Colon (tissue), 2 donors: Measurements from ENCODE around the gene MT1X.
"Not testable (repeated sequence)": the region's sequence is repeated elsewhere in the genome, so short reads cannot be mapped to it uniquely, and the experiment has no call there.

Experiments used
- FAIRE-seq: peaks from 2 replicates; lab custom pipeline; 2012; peaks lifted over from hg19 to GRCh38; lab: Jason Lieb, UNC
- donor health status: control.
- donor health status: control.

The MT1X gene

DNA sequence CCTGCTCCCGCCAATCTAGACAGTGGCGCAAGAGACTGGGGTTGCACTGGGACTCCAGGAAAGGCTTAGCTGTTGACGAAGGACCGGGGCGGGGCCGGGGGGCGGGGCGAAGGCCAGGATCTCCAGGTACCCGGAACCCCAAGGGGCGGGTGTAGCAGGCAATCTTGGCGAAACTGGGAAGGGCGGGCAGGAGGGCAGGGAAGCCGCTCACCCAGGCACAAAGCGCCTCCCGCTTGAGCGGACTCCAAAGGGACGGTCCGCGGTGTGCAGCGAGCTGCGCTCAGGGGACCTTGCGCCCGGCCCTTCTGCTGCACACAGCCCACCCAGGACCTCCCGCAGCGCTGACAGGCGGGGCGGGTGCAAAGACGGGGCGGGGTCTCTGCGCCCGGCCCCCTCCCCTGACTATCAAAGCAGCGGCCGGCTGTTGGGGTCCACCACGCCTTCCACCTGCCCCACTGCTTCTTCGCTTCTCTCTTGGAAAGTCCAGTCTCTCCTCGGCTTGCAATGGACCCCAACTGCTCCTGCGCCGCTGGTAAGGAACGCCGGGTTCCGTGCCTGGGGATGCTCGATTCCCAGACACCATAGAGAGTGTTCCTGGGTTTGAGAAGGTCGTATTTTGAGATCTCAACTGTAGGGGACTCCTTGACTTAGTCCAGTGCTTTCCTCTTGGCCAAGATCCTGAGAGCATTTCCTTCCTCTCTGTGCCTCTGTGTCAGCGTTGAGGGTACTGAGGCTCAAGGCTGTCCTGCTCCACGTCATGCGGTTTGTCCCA is 24.5 kb upstream of the MT1X start, which contains the start of gene MT1F:
MT1F (plus strand) TSS at position 405 of the 772 bp plus-strand sequence; CDS start at position 505, 100 bp downstream.
- no peak for FAIRE-seq

DNA sequence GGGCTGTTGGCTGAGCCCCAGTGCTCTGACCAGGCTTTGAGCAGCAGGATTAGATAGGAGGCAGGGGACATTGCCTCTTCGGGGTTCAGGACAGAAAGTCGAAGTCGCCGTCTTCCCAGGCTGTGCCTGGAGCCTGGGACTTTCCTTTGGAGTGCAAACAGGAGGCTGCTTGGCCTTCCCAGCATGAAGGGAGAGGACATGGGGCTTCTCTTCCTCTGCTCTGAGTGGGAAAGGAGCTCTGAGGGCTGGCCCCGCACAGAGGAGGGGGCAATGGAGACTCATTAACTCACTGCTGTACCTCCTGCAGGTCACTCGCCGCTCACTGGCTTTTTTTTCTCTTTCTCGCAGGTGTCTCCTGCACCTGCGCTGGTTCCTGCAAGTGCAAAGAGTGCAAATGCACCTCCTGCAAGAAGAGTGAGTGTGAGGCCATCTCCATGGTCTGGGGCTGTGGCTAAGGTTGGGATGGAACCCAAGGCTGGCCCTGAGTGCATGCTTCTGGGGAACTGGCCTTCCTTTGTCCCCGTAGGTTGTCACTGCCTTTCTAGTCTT is 23.9 kb upstream of the MT1X start:
- FAIRE-seq, result no peak

DNA sequence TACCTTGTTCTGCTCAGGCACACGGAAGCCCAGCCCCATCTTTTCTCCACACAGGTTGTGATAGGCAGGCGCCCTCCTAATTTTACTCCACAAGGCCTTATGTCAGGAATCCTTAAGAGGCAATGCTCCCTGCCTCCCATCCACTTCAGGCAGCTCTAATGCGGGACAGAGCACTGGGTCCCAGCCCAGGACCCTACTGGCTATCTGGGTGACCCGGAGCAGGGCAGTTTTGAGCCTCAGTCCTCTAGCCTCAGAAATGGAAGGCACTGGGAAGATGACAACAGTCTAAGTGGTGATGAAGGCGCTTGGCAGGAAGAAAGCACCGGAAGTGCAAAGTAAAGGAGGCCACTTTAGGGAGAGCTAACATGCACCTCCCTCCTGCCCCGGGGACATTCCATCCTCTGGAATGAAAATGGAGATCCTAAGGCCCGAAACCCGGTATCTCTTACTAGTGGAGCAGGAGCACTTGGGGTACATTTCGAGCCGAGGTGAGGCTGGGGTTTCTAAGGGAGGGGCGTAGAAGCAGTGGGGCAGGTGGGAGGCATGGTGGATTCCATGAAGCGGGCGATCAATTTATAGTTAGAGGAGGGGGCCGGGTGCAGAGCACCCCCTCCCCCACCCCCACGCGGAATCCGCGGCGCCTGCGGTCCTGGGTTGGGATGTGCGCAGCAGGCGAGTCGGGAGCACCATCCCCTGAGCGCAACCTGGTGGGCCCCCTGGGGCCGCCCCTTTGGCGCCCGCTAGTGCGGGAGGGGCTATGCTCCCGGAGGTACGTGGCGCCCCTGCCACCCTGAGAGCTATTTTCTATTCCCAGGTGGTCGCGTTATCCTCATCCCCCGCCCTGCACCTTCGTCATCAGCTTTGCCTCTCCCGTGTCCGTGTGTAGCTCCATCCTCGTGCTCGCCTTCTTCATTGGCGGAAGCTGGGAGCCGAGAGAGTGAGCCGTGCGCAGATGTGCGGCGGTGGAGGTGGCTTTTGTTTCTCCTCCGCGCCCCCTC is 19.6 kb upstream of the MT1X start:
- FAIRE-seq, result no peak

DNA sequence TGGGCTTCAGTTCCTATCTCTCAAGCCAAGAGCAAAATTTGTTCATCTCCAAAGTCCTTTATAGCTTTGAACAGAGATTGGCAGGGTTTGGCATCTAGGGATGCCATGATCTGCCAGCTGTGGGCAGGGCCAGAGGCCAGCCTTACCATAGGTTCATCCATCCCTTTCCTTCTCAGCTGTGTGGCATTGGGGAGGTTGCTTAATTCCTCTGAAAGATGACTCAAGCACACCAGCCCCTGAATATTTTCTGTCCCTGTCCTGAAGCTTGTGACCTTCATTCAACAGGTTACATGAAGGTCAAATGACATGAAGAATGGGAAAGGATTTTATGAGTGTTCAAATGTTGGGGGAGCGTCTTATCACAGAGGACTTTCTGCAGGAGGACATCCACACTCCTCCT is 17.8 kb upstream of the MT1X start:
- no peak for FAIRE-seq

DNA sequence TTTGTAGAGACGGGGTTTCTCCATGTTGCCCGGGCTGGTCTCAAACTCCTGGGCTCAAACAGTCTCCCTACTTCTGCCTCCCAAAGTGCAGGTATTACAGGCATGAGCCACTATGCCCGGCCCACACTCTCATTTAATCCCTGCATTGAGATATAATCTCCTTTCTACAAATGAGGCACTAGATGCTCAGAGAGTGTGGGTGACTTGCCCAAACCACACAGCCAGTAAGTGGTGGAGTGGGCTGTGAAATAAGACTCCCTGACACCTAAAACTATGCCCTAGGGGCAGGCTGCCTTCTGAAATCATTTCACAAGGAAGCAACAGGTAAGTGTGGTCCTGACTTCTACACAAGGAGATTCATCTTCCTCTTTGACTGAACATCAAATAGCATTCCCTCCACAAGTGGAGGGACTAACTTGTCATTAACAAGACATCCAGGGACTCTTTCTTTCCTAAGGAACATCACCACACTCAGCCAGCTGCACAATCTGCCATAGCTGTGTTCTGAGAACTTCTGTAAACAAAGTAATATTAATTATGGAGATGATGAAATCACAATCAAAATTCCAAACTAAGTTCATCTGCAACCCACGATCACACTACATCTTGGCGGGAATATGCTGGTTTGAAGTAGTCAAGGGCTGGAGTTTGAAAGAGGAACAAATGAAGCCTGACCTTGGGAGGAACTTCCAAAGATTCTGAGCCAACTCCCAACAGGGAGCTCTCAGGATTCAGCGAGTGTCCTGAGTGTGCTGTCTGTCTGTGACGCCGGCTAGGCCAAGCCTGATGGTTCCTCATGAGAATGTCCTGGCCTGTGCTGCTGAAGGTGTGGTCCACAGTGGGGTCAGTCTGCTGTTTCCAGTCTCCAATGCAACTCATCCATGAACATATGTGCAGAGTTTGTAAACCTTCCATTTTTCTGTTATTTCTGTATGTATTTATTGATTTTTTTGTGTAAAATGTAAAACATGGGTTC is 16.7 kb upstream of the MT1X start:
- not testable (repeated sequence) for FAIRE-seq

DNA sequence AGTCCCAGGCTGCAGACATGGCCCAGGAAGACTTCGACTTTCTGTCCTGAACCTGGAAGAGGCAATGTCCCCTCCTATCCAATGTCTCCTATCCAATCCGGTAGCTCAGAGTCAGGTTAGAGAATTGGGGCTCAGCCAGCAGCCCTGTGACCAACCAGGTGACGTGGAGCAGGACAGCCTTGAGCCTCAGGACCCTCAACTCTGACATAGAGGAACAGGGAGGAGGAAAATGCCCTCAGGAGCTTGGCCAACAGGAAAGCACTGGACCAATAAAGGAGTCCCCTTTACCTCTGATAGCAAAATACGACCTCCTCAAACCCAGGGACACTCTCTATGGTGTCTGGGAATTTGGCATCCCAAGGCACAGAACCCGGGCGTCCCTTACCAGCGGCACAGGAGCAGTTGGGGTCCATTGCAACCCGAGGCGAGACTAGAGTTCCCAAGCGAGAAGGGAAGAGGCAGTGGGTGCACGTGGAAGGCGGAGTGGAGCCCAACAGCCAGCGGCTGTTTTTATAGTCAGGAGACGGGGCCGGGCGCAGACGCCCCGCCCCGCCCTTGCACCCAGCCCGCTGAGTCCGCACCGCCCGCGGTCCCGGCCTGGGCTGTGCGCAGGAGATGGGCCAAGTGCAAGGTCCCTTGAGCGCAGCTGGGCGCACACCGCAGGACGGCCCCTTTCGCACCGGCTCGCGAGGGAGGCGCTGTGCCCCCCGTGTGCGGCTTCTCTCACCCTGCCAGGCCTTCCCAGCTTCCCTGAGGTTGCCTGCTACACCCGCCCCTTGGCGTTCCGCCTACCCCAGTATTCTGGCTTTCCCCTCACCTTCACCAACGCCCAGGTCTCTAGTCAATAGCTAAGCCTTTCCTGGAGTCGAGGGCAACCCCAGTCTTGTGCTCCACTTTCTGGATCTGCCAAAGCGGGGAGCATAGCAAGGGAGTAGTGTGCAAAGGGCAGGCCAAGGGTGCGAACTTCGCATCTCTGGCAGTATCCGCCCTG is 14.4 kb upstream of the MT1X start, which contains the start of gene MT1G:
MT1G (minus strand) TSS at position 485 of the 991 bp plus-strand sequence; CDS start at position 413, 72 bp downstream.
- no peak for FAIRE-seq

DNA sequence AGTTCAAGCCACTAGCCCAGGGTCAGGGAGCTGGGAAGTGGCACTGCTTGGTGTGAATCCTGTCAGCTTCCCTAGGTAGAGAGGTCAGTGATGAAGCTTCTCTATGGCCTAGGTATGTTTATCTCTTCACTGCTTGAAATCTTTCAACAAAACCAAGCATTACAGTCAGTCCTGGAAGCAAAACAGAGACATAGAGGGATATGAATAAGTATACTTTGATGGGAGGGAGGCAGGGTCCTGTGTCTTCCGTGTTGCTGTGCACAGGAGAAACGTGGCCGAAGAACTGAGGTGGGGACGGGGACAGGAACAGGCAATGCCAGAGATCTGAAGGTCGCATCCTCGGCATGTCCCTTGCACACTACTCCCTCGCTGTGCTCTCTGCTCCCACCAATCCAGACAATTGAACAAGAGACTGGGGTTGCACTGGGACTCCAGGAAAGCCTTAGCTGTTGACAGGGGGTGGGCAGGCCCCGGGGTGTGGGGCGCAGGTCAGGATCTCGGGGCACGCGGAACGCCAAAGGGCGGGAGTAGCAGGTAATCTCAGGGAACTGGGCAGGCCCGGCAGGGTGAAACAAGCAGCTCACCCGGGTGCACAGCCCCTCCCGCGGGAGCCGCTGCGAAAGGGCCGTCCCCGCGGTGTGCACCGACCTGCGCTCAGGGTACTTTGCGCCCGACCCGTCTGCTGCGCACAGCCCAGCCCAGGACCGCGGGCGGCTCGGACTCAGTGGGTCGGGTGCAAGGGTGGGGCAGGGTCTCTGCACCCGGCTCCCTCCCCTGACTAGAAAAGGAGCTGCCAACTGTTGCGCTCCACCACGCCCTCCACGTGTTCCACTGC is 13.0 kb upstream of the MT1X start, which contains the start of gene MT1H:
MT1H (plus strand) TSS at position 810 of the 835 bp plus-strand sequence. CDS start 71 bp downstream, outside the sequence.
- no peak for FAIRE-seq

DNA sequence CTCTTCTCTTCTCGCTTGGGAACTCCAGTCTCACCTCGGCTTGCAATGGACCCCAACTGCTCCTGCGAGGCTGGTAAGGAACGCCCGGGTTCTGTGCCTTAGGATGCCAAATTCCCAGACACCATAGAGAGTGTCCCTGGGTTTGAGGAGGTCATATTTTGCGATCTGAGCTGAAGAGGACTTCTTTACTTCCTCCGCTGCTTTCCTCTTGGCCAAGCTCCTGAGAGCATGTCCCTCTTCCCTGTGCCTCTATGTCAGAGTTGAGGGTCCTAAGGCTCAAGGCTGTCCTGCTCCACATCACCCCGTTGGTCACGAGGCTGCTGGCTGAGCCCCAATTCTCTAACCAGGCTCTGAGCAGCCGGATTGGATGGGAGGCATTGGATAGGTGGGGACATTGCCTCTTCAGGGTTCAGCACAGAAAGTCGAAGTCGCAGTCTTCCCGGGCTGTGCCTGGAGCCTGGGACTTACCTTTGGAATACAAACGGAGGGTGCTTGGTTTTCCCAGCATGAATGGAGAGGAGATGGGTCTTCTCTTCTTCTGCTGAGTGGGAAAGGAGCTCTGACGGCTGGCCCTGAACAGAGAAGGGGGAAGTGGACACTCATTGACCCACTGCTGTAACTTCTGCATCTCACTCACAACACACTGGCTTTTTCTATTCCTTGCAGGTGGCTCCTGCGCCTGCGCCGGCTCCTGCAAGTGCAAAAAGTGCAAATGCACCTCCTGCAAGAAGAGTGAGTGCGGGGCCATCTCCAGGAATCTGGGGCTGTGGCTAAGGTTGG is 12.2 kb upstream of the MT1X start:
- FAIRE-seq, result no peak

DNA sequence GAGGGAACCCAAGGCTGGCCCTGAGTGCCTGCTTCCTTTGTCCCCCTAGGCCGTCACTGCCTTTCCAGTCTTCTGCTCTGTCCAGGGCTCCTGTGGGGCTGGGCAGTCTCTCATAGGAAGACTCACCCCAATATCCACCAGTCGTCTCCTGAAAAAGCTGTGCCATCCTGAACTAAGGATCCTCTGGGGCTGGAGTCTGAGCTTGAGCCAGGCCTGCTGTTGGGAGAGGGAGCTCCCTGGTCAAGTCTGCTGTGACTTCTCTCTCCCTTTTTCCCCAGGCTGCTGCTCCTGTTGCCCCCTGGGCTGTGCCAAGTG is 11.7 kb upstream of the MT1X start:
- FAIRE-seq, result no peak

DNA sequence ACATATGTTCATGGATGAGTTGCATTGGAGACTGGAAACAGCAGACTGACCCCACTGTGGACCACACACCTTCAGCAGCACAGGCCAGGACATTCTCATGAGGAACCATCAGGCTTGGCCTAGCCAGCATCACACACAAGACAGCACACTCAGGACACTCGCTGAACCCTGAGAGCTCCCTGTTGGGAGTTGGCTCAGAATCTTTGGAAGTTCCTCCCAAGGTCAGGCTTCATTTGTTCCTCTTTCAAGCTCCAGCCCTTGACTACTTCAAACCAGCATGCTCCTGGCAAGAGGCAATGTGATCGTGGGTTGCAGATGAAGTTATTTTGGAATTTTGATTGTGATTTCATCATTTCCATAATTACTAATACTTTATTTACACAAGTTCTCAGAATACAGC is 10.6 kb upstream of the MT1X start:
- not testable (repeated sequence) for FAIRE-seq

DNA sequence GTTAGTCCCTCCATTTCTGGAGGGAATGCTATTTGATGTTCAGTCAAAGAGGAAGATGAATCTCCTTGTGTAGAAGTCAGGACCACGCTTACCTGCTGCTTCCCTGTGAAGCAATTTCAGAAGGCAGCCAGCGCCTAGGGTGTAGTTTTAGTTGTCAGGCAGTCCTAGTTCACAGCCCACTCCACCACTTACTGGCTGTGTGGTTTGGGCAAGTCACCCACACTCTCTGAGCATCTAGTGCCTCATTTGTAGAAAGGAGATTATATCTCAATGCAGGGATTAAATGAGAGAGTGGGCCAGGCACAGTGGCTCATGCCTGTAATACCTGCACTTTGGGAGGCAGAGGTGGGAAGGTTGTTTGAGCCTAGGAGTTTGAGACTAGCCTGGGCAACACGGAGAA is 10.1 kb upstream of the MT1X start:
- FAIRE-seq, result not testable (repeated sequence)

DNA sequence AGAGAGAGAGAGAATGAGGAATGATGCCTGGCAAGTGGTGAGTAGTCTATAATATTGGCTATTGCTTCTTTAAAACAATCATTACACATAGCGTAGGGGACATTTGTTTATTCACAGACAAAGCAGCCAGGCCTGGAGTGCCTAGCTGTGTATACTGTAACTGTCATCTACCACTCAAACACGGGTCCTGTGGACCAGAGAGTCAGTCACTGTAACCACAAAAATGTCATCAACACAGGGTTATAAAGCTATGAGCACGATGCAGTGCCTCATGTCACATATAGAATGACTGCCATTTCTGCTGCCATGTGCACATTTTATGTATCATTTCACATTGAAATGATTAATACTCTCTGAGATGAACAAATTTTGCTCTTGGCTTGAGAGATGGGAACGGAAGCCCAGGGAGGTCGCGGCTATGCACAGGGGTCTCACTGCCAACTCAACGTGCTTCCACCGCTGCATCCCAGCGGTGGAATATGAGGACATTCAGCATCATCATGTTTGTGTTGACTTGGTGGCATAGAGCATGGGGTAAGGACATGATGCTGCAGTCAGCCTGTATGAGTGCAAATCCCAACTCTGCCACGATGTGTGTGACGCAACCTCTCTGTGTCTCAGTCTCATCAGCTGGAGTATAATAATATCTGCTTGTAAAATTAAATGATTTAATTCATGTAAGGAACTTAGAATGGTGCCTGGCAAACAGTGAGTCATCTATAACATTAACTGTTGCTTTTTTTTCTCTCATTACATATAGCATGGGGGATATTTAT is 9.3 kb upstream of the MT1X start:
- FAIRE-seq, result no peak

DNA sequence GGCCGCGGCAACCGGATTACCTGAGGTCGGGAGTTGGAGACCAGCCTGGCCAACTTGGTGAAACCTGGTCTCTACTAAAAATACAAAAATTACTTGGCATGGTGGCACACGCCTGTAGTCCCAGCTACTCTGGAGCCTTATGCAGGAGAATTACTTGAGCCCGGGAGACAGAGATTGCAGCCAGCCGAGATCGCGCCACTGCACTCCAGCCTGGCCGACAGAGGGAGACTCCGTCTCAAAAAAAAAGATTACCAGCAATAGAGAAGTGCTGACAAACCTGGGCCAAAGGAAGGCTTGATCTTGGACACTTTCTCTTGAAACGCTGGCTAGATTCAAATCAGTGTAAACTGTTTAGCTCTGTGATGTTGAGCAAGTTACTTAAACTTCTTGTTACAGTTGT is 8.3 kb upstream of the MT1X start:
- FAIRE-seq, result no peak

DNA sequence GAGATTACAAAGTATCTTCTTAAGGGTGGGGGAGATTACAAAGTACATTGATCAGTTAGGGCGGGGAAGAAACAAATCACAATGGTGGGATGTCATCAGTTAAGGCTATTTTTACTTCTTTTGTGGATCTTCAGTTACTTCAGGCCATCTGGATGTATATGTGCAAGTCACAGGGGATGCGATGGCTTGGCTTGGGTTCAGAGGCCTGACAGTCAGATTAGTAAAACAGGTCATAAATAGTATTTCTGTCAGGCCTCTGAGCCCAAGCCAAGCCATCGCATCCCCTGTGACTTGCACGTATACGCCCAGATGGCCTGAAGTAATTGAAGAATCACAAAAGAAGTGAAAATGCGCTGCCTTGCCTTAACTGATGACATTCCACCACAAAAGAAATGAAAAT is 7.7 kb upstream of the MT1X start:
- not testable (repeated sequence) for FAIRE-seq

DNA sequence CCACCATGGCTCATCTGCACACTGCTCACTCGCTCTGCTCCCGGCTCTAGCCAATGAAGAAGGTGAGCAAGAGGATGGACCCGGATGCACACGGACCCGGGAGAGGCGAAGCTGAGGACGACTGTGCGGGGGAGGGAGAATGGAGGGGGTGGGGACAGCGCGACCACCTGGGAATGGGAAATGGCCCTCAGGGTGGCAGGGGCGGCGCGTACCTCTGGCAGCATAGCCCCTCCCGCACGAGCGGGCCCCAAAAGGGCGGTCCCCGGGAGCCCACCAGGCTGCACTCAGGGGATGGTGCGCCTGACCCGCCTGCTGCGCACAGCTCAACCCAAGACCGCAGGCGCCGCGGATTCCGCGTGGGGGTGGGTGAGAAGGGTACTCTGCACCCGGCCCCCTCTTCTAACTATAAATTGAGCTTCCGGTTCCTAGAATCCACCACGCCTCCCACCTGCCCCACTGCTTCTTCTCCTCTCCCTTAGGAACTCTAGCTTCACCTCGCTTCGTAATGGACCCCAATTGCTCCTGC is 6.5 kb upstream of the MT1X start:
- FAIRE-seq, result no peak

DNA sequence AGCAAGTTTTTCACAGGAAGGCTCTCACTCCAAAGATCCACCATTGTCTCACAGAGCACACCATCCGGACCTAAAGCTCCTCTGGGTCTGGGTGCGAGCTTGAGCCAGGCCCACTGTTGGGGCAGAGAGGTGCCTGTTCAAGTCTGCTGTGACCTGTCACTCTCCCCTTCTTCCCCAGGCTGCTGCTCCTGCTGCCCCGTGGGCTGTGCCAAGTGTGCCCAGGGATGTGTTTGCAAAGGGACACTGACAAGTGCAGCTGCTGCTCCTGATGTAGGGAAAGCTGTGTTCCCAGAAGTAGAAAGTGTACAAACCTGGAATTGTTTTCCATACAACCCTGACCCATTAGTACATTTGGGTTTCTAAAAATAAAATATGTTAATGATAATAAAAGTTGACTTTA is 4.8 kb upstream of the MT1X start:
- FAIRE-seq, result no peak

DNA sequence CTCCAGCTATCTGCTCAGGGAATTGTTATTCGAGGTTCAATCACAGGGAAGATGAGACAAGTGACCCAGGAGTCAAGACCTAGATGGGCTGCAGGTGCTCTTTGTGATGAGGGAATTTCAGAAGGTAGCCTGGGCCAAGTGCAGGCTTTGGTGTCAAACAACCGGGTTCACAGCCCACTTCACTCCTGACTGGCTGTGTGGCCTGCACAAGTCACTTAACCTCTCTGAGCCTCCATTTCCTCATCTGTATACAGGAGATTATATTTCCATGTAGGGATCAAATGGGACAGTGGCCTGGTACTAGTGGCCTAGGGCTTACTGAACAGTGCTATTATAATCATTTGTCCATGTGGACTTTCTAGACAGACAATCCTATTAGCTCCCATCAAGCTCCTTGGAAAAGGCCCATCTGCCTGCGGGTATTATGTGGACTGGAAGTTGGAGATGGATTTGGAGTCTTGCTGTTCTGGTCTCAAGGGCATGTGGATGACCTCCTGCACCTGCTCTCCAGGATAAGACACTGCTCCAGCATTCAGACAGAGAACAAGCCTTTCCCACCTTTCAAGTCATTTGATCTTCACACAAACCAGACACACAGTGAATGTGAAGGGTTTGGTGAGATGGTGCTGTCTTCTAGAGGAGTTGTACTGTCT is 3.1 kb upstream of the MT1X start:
- FAIRE-seq, result no peak
